Stimulated activated CD8-positive, alpha-beta memory T cell treated with anti-CD3 and anti-CD28 coated beads, Interleukin-7, amount 100 ng/mL, for 1 hour (primary cell): ENCODE results near the gene STRN3.
"Not testable (repeated sequence)": the region's sequence is repeated elsewhere in the genome, so short reads cannot be mapped to it uniquely, and the experiment has no call there.

Experiments used
- DNase-seq, 2 donors: peaks; one replicate each; pipeline ENCODE4 v3.0.0-alpha.2; 2020; ENCODE audit warnings: low read depth in 2 of 2

STRN3 gene

GRCh38 chr14:31037709-31038221, 11.6 kb upstream of the STRN3 start:
- DNase-seq: no peak

DNA sequence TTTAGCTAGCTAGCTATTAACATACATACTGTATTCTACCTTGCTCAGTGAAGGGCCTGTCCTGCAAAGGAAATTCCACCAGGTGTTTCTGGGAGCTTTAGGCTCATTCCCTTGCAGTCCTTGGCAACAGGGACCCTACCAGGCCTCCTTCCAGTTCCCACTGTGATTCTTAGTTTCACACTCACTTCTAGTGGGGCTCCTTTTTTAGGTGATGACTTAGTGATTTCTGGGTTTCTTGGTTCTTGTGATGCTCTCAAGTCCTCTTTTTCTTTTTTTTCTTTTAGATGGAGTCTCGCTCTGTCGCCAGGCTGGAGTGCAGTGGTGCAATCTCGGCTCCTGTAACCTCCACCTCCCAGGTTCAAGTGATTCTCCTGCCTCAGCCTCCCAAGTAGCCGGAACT, 10.4 kb upstream of the STRN3 start:
- no peak for DNase-seq

GRCh38 chr14:31030469-31030868, 4.3 kb upstream of the STRN3 start:
- DNase-seq: no peak

GRCh38 chr14:31029016-31029970, 3.1 kb upstream of the STRN3 start:
- DNase-seq: no peak

- no peak for DNase-seq
These were observed 1.7 kb upstream of the STRN3 start for GRCh38 chr14:31027847-31028246.

GRCh38 chr14:31026450-31027235, 464 bp upstream of the STRN3 start:
- peak; percentile 78 to 82 for DNase-seq

- DNase-seq: peak; percentile 4 to 13
These were observed 657 bp downstream of the STRN3 start, which contains the start of gene AP4S1 for GRCh38 chr14:31025367-31026076. TSS of gene AP4S1 (plus strand) at chr14:31025649. CDS start at chr14:31066197, 40,548 bp downstream.

DNA sequence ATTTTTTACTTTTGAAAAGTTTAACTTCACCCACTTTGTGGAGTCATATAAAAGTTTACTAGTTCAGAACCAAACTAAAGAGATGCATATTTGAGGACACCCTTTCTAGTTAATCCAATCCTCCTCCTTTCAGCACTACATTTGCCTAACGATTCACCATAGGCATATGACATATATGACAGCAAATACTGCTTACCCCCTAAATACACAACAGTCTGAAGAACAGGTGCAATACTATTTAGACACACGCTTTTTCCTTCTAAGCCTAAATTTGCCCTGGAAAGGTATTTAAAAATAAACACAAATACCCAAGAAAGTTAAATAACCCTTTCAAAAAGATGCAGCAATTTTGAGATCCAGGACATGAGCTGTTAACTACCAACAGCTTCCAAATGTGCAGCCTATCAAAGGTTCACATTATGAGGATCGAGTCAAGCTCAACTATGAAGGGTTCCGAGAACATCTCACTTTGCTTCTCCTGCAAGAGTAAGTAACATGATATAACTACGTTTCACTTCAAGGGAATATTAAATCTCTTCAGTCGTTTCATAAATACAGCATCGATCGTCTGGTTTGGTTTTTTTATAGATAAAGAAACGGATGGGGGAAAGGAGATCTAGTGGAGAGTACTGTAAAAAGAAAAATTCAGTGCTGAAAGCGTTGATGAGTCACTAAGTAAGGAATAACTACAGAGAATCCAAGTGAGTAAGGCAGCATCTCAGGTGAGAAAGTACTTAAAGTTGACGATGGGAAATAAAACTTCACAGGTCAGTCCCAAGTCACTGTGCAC, 1.4 kb downstream of the STRN3 start:
- no peak for DNase-seq

- no peak for DNase-seq
These were observed 2.1 kb downstream of the STRN3 start for GRCh38 chr14:31024010-31024480.

DNA sequence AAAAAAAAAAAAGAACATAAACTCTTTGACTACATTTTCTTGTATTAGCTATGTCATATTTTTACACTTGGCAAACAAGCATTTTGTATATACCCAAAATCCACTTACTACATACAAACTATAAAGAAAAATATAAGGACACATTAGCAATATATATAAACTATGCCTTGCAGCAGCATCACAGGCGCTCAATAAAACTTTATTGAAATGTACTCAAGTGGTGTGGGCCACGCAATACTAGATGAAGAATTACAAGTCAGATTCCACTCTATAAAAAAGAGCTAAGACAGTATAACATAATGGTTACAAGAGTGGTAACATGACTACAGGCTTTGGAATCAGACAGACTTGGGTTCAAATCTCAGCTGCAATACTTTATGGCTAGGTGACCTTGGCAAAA, 3.8 kb downstream of the STRN3 start:
- DNase-seq: no peak

DNA sequence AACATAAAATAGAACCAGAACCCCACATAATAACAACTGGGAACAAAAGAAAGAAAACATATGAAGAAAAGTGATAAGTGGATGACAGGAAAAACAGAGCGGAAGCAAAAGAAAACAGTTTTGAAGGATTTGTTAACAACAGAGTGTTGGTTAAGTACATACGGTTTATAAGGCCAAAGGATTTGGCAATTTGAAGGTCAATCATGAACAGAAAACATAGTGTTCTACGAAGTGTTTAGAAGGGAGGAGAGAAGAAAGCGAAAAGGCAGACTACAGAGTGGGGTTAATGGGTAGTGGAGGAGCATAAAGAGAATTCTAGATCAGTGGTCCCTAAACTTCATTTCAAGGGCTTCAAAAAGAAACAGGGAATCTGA, 4.6 kb downstream of the STRN3 start:
- DNase-seq: no peak

GRCh38 chr14:31020834-31021575, 5.2 kb downstream of the STRN3 start:
- no peak for DNase-seq

GRCh38 chr14:31018057-31018645, 8.0 kb downstream of the STRN3 start:
- DNase-seq: no peak

- no peak for DNase-seq
These were observed 12.3 kb downstream of the STRN3 start for GRCh38 chr14:31013841-31014240.

DNA sequence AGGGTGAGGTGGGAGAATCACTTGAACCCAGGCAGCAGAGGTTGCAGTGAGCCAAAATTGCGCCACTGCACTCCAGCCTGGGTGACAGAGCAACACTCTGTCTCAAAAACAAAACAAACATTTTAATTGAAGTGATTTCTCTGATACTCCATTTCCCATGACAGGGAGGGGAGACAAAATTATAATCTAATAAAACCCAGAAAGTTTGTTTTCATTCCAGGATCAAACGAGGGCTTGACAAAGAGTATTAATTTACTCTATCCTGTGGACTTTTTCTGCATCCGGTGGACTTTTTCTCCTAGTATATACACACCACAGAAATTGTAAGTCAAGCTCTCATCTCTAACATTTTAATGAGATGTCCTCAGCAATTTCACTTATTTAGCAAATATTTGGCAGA, 15.2 kb downstream of the STRN3 start:
- no peak for DNase-seq

- no peak for DNase-seq
These were observed 16.2 kb downstream of the STRN3 start for GRCh38 chr14:31009836-31010574.

- no peak for DNase-seq
These were observed 19.5 kb downstream of the STRN3 start for GRCh38 chr14:31006703-31007102.

- DNase-seq: not testable (repeated sequence)
These were observed 22.2 kb downstream of the STRN3 start for GRCh38 chr14:31004007-31004406.

DNA sequence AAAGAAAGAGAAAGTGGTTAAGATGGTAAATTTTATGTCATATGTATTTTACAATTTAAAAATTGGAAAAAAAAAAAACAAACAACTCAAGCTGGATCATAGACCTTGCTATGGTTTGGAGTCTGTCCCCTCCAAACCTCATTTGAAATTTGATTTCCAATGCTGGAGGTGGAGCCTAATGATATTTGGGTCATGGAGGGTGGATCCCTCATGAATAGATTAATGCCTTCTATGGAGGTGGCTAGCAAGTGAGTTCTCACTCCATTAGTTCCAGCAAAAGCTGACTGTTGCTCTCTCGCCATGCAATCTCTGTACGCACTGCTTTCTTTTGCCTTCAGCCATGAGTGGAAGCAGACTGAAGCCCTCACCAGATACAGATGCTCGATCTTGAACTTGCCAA, 22.9 kb downstream of the STRN3 start:
- DNase-seq: no peak
